Trophoblast cell (in vitro differentiated cells and primary cell): ENCODE results near the gene MYLK.
"Not testable (repeated sequence)": the region's sequence is repeated elsewhere in the genome, so short reads cannot be mapped to it uniquely, and the experiment has no call there.

ENCODE experiments used
- DNase-seq, 2 donors: peaks; one replicate each; pipeline ENCODE4 v3.0.0-alpha.2; 2016
- H2AFZ ChIP-seq: 2 replicates; pipeline ENCODE4 v1.6.1; 2013; ENCODE audit warnings: low read length, moderate library complexity, mild to moderate bottlenecking; ENCODE audit not compliant: insufficient read depth, poor library complexity
- H2AK5ac ChIP-seq: 2 replicates; pipeline ENCODE4 v1.6.1; 2013; ENCODE audit warnings: mild to moderate bottlenecking, low read length
- H2BK120ac ChIP-seq: 2 replicates; pipeline ENCODE4 v1.6.1; 2013; ENCODE audit warnings: low read length, mild to moderate bottlenecking, moderate library complexity; ENCODE audit not compliant: insufficient read depth, poor library complexity
- H2BK12ac ChIP-seq: 2 replicates; pipeline ENCODE4 v1.6.1; 2013; ENCODE audit warnings: mild to moderate bottlenecking, low read length, moderate library complexity
- H2BK5ac ChIP-seq: 2 replicates; pipeline ENCODE4 v1.6.1; 2013; ENCODE audit warnings: low read length, low read depth, moderate library complexity, mild to moderate bottlenecking; ENCODE audit not compliant: poor library complexity
- H3K14ac ChIP-seq: 2 replicates; pipeline ENCODE4 v1.6.1; 2013; ENCODE audit warnings: mild to moderate bottlenecking, low read length
- H3K18ac ChIP-seq: 2 replicates; pipeline ENCODE4 v1.6.1; 2013; ENCODE audit warnings: mild to moderate bottlenecking, low read length
- H3K23ac ChIP-seq: 2 replicates; pipeline ENCODE4 v1.6.1; 2013; ENCODE audit warnings: low read length
- H3K27ac ChIP-seq: 2 replicates; pipeline ENCODE4 v1.5.1; 2013; ENCODE audit warnings: low read depth, mild to moderate bottlenecking, inconsistent platforms, low read length, moderate library complexity
- H3K27me3 ChIP-seq: 2 replicates; pipeline ENCODE4 v1.6.1; 2013; ENCODE audit warnings: inconsistent platforms, mild to moderate bottlenecking, low read length, moderate library complexity; ENCODE audit not compliant: insufficient read depth
- H3K36me3 ChIP-seq, 2 experiments: 1 replicate in 1 of 2; 2 replicates in 1 of 2; pipeline ENCODE4 v1.6.1; 2013; ENCODE audit warnings: low read length in 2 of 2, mild to moderate bottlenecking in 2 of 2, moderate library complexity in 1 of 2; ENCODE audit not compliant: insufficient read depth in 2 of 2, control insufficient read depth in 1 of 2
- H3K4ac ChIP-seq: 2 replicates; pipeline ENCODE4 v1.6.1; 2013; ENCODE audit warnings: low read depth, mild to moderate bottlenecking, low read length, moderate library complexity
- H3K4me1 ChIP-seq, 2 experiments: 1 replicate in 1 of 2; 2 replicates in 1 of 2; pipeline ENCODE4 v1.6.1; 2013; ENCODE audit warnings: low read length in 2 of 2, mild to moderate bottlenecking in 2 of 2, moderate library complexity in 1 of 2; ENCODE audit not compliant: insufficient read depth in 2 of 2, control insufficient read depth in 1 of 2
- H3K4me2 ChIP-seq: 2 replicates; pipeline ENCODE4 v1.6.1; 2013; ENCODE audit warnings: inconsistent platforms, mild to moderate bottlenecking, low read length, moderate library complexity
- H3K4me3 ChIP-seq: 2 replicates; pipeline ENCODE4 v1.5.1; 2013; ENCODE audit warnings: mild to moderate bottlenecking, low read depth, low read length, inconsistent platforms
- H3K79me1 ChIP-seq: one replicate; pipeline ENCODE4 v1.6.1; 2013; ENCODE audit warnings: low read length
- H3K79me2 ChIP-seq: 2 replicates; pipeline ENCODE4 v1.6.1; 2013; ENCODE audit warnings: low read length, mild to moderate bottlenecking; ENCODE audit not compliant: control insufficient read depth, insufficient read depth, poor library complexity
- H3K9ac ChIP-seq: 2 replicates; pipeline ENCODE4 v1.6.1; 2013; ENCODE audit warnings: mild to moderate bottlenecking, low read length
- H3K9me3 ChIP-seq: 2 replicates; pipeline ENCODE4 v1.6.1; 2013; ENCODE audit warnings: low read depth, mild to moderate bottlenecking, control low read depth, inconsistent platforms, low read length; ENCODE audit not compliant: insufficient read depth
- H4K12ac ChIP-seq: 2 replicates; pipeline ENCODE4 v1.6.1; 2013; ENCODE audit warnings: low read depth, mild to moderate bottlenecking, low read length, moderate library complexity
- H4K8ac ChIP-seq: 2 replicates; pipeline ENCODE4 v1.6.1; 2013; ENCODE audit warnings: low read depth, mild to moderate bottlenecking, low read length, moderate library complexity
- H4K91ac ChIP-seq: one replicate; pipeline ENCODE4 v1.6.1; 2013; ENCODE audit warnings: low read depth, mild to moderate bottlenecking, low read length, moderate library complexity
- WGBS: extraction: QIAGEN DNeasy Blood & Tissue Kit; methylation state at CpG from one replicate; pipeline ENCODE4 v1.1.7; 2013; ENCODE audit warnings: missing lambda C conversion rate; ENCODE audit not compliant: insufficient read length, insufficient coverage; ENCODE audit errors: extremely low coverage; 5-methylcytosine and 5-hydroxymethylcytosine counted together

Gene MYLK

DNA sequence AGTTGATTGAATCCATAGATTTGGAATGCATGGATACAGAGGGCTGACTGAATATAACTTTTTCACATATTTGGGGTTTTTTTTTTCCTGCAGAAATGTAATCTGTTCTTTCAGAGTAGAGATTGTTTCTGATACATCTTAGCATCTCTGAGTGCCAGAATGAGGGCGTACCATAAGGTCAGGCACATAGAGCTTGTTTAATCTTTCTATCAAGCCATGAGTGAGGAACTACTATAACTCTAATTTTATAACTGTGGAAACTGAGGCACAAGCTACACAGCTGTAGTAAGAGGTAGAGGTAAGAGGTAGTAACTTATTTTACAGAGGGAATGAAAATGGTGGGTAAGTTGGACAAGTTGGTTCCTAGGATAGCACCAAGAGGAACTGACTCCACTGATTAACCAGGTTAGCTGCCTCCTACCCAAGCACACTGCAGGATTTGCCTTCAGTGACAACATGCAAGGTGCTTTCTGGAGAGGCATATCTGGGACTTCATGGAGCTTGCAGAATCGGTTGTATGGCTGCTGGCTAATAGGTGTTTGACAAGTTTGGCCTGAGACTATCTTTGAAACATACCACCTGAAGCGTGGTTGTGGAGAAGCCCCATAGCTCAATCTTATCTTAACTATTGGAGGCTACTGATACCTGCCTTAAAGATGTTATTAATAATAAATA, 275.7 kb downstream of the MYLK start:
- no CpG with 5 or more reads among the region's 3 CpGs for WGBS
- peak overlapping the region; percentile 22 for H3K27ac ChIP-seq
- H3K9me3 ChIP-seq: no peaks in the 10 kb centered on the region
- peaks cover 9% of the 10 kb centered on the region for H3K79me1 ChIP-seq
- no peaks in the 10 kb centered on the region for H3K27me3 ChIP-seq
- H2BK120ac ChIP-seq: no peak overlapping the region
- no peak overlapping the region for H3K4ac ChIP-seq
- H2BK5ac ChIP-seq: no peak overlapping the region
- H3K18ac ChIP-seq: no peak overlapping the region
- H3K4me3 ChIP-seq: no peak overlapping the region
- peak in 1 of 2 donors; percentile 14 for DNase-seq
- no peak overlapping the region for H3K23ac ChIP-seq
- H3K79me2 ChIP-seq: no peaks in the 10 kb centered on the region
- H3K4me2 ChIP-seq: no peak overlapping the region
- H2AFZ ChIP-seq: no peak overlapping the region
- H4K91ac ChIP-seq: no peak overlapping the region
- peaks cover 8 to 17% of the 10 kb centered on the region in 2 experiments for H3K4me1 ChIP-seq
- no peak overlapping the region for H2AK5ac ChIP-seq
- no peak overlapping the region for H4K12ac ChIP-seq
- no peak overlapping the region for H3K9ac ChIP-seq
- H4K8ac ChIP-seq: no peak overlapping the region
- H3K14ac ChIP-seq: no peak overlapping the region
- peaks cover 2 to 5% of the 10 kb centered on the region in 2 experiments for H3K36me3 ChIP-seq
- no peak overlapping the region for H2BK12ac ChIP-seq

GRCh38 chr3:123606527-123606926, 277.6 kb downstream of the MYLK start:
- Histone ChIP-seq H3K79me1 (peaks cover 9% of the 10 kb centered on the region), H3K79me2 (no peaks in the 10 kb centered on the region), H3K4me1 (peaks cover 12 to 18% of the 10 kb centered on the region in 2 experiments), H2AFZ (no peak overlapping the region), H3K23ac (no peak overlapping the region), H3K27ac (peak overlapping the region; percentile 72), H3K4me2 (no peak overlapping the region), H3K14ac (no peak overlapping the region), H3K9ac (no peak overlapping the region), H3K18ac (no peak overlapping the region), H3K9me3 (no peaks in the 10 kb centered on the region), H4K91ac (no peak overlapping the region), H2BK12ac (no peak overlapping the region), H2AK5ac (no peak overlapping the region), H3K36me3 (peaks cover 0 to 3% of the 10 kb centered on the region in 2 experiments), H4K8ac (no peak overlapping the region), H4K12ac (no peak overlapping the region), H3K4me3 (no peak overlapping the region), H2BK120ac (no peak overlapping the region), H3K27me3 (no peaks in the 10 kb centered on the region), H2BK5ac (no peak overlapping the region), H3K4ac (no peak overlapping the region)
- no peak for DNase-seq

- H3K4ac ChIP-seq: no peak overlapping the region
- H3K4me1 ChIP-seq: peaks cover 12 to 18% of the 10 kb centered on the region in 2 experiments
- H4K91ac ChIP-seq: peak overlapping the region; percentile 88
- peaks cover 9% of the 10 kb centered on the region for H3K79me1 ChIP-seq
- peak overlapping the region; percentile 88 for H2BK120ac ChIP-seq
- peak overlapping the region; percentile 71 for H3K14ac ChIP-seq
- no peak overlapping the region for H3K9ac ChIP-seq
- H2AFZ ChIP-seq: no peak overlapping the region
- no CpG with 5 or more reads among the region's 5 CpGs for WGBS
- H3K9me3 ChIP-seq: no peaks in the 10 kb centered on the region
- H3K79me2 ChIP-seq: no peaks in the 10 kb centered on the region
- H2AK5ac ChIP-seq: no peak overlapping the region
- no peak overlapping the region for H4K12ac ChIP-seq
- H3K4me3 ChIP-seq: no peak overlapping the region
- H3K23ac ChIP-seq: no peak overlapping the region
- no peak overlapping the region for H3K4me2 ChIP-seq
- H3K18ac ChIP-seq: peak overlapping the region; percentile 39
- H2BK5ac ChIP-seq: peak overlapping the region; percentile 87
- H3K36me3 ChIP-seq: peaks cover 0 to 3% of the 10 kb centered on the region in 2 experiments
- H3K27ac ChIP-seq: peak overlapping the region; percentile 96
- no peaks in the 10 kb centered on the region for H3K27me3 ChIP-seq
- peak overlapping the region; percentile 33 for H2BK12ac ChIP-seq
- peak overlapping the region; percentile 62 for H4K8ac ChIP-seq
- DNase-seq: peak; percentile 51 to 76
These were observed 278.3 kb downstream of the MYLK start for GRCh38 chr3:123605789-123606234.

- H3K27me3 ChIP-seq, H3K79me2 ChIP-seq, H4K91ac ChIP-seq, H3K9ac ChIP-seq, H2AK5ac ChIP-seq, H2BK120ac ChIP-seq, H3K4me2 ChIP-seq, H3K27ac ChIP-seq, H3K36me3 ChIP-seq, DNase-seq, H3K14ac ChIP-seq, H3K4ac ChIP-seq, H2BK12ac ChIP-seq, H3K79me1 ChIP-seq, H3K9me3 ChIP-seq, H3K4me3 ChIP-seq, H2BK5ac ChIP-seq, H2AFZ ChIP-seq, H4K8ac ChIP-seq, H3K18ac ChIP-seq, H4K12ac ChIP-seq, H3K23ac ChIP-seq: not testable (repeated sequence)
- peaks cover 9 to 13% of the 10 kb centered on the region in 2 experiments for H3K4me1 ChIP-seq
- no CpG with 5 or more reads among the region's 2 CpGs for WGBS
These were observed 281.0 kb downstream of the MYLK start for GRCh38 chr3:123603153-123603552.
